ENCODE data around the gene STAT1.

STAT1 gene

GRCh38 chr2:190986221-190986953, 27.6 kb downstream of the STAT1 start:
- Mint-ChIP-seq H3K36me3 (peaks cover 100% of the 10 kb centered on the region), H3K27ac (peak overlapping the region; percentile 86), H3K9me3 (no peaks in the 10 kb centered on the region), H3K4me3 (no peak overlapping the region), H3K4me1 (peaks cover 26% of the 10 kb centered on the region)
- DNase-seq (ENCODE audit: low spot score in 2 of 2) (no peak), ATAC-seq (no peak)

DNA sequence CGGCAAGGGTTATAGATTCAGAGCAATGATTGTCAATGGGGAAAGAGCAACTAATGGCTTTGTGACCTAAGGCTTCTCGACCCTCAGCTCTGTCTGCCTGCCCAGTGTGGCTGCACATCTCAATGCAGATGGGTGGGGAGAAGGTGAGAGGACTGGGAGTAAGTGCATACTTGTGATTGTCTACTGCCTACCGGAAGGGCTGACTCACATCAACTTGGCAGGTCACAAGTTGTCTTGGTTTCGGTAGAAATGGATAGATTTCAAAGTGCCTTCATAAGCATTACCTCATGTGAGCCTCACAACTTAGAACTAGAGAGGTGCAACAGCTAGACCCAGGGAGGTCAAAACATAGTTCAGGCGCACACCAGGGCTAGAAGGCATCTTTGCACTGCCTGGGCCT, 29.4 kb downstream of the STAT1 start:
- Mint-ChIP-seq H3K9me3 (no peaks in the 10 kb centered on the region), H3K4me1 (peaks cover 26% of the 10 kb centered on the region), H3K36me3 (peaks cover 100% of the 10 kb centered on the region), H3K4me3 (no peak overlapping the region), H3K27ac (peak overlapping the region; percentile 86)
- ATAC-seq (peak; percentile 93), DNase-seq (ENCODE audit: low spot score in 2 of 2) (no peak)

DNA sequence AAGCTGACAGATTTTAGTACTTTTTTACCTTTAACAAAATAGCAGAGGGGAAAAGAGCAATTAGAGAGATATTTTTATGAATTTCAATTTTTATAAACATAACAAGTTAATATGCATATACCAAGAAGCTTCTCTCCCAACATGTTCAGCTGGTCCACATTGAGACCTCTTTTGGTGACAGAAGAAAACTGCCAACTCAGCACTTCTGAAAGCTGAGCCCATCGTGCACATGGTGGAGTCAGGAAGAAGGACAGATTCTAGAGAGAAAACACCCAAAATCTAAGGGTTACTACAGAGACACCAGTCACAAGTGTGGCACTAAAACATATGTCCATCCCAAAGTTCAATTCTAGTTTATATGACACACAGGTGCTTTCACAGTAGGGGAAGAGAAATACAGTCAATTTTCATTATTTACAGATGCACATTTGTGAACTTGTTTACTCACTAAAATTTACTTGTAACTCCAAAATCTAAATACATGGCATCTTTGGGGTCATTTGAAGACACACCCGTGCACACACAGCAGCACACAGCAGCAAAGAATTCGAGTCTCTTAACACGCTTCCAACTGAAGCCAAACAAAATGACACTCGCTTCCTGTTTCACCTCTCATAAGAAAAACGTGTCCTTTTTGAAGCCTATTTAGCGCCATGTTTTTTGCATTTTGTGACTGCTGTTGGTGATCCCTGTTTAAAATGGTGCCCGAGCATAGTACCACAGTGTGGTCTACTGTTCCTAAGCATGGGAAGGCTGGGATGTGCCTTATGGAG, 31.5 kb downstream of the STAT1 start:
- Mint-ChIP-seq H3K4me1 (peaks cover 26% of the 10 kb centered on the region), H3K27ac (peak overlapping the region; percentile 87), H3K36me3 (peaks cover 100% of the 10 kb centered on the region), H3K9me3 (no peaks in the 10 kb centered on the region), H3K4me3 (no peak overlapping the region)
- no peak for DNase-seq (ENCODE audit: low spot score in 2 of 2)
- ATAC-seq, result no peak

- no peak overlapping the region for H3K4me3 Mint-ChIP-seq
Observed at GRCh38 chr2:190981733-190982132, 32.2 kb downstream of the STAT1 start.

DNA sequence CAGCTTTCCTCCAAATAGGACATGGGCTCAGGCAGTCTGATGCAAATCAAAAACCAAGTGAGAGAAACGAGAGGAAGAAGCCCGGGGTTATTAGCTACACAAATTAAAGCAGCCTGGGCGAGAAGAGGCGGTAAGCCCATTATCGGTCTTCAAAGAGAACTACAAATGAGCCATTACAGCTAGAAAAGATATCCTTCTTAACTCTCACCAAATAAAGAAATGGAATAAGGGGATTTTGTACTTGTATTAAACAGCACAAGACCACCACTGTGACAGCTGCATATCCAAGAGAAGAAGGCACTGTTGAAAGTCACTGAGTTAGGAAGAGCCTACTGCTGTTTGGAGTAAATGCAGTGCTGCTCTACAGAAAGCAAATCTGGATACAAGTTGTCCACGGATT, 32.6 kb downstream of the STAT1 start:
- Mint-ChIP-seq H3K4me3 (no peak overlapping the region), H3K27ac (peak overlapping the region; percentile 87), H3K9me3 (no peaks in the 10 kb centered on the region), H3K4me1 (peaks cover 33% of the 10 kb centered on the region), H3K36me3 (peaks cover 100% of the 10 kb centered on the region)
- DNase-seq (ENCODE audit: low spot score in 2 of 2) (no peak), ATAC-seq (no peak)

More at GRCh38 chr2:190981733-190982132, 32.2 kb downstream of the STAT1 start:
- H3K27ac Mint-ChIP-seq, result peak overlapping the region; percentile 87
- H3K9me3 Mint-ChIP-seq, result no peaks in the 10 kb centered on the region
- peaks cover 30% of the 10 kb centered on the region for H3K4me1 Mint-ChIP-seq
- DNase-seq (ENCODE audit: low spot score in 2 of 2) (no peak), ATAC-seq (no peak)
- H3K36me3 Mint-ChIP-seq, result peaks cover 100% of the 10 kb centered on the region

- ATAC-seq (no peak), DNase-seq (ENCODE audit: low spot score in 2 of 2) (no peak)
- peaks cover 100% of the 10 kb centered on the region for H3K36me3 Mint-ChIP-seq
- peak overlapping the region; percentile 87 for H3K27ac Mint-ChIP-seq
- peaks cover 27% of the 10 kb centered on the region for H3K4me1 Mint-ChIP-seq
- no peaks in the 10 kb centered on the region for H3K9me3 Mint-ChIP-seq
- H3K4me3 Mint-ChIP-seq, result no peak overlapping the region
Observed at GRCh38 chr2:190980630-190981209, 33.3 kb downstream of the STAT1 start.

DNA sequence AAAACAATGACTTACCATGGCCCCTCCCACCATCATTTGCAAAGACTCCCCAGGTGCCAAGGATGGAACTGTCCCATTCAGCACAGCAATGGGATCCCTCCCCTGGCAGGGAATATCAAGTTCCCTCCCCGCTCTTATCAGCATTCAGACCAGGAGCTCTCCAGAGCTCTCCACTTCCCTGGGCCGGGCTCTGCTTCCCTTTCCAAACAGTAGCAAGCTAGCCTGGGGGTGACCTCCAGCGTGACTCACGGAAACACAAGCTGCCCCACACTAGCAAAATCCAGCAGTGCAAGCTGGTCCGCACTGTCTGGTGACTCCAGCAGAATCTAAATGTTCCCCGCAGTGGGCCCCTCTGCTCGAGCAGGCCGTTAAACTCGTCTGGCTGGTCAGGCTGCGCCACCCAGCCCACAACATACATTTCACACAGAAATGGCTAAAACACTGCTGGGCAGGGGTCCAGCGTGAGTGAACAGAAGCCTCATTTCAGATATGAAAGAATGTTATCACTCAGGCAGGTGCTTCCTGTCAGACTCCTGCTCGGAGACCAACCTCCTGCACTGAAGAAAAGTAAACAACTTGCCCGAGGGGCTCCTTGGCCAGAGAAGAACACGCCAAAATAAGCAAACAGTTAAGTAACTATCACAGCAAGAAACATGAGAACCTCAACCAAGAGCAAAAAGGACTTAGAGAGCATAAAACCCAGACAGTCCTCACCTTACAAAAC, 33.9 kb downstream of the STAT1 start:
- peaks cover 100% of the 10 kb centered on the region for H3K36me3 Mint-ChIP-seq
- peaks cover 23% of the 10 kb centered on the region for H3K4me1 Mint-ChIP-seq
- no peak for ATAC-seq

GRCh38 chr2:190978389-190979053, 35.5 kb downstream of the STAT1 start:
- Mint-ChIP-seq H3K27ac (peak overlapping the region; percentile 87), H3K9me3 (no peaks in the 10 kb centered on the region), H3K36me3 (peaks cover 100% of the 10 kb centered on the region), H3K4me1 (peaks cover 15% of the 10 kb centered on the region), H3K4me3 (no peak overlapping the region)
- DNase-seq (ENCODE audit: low spot score in 2 of 2) (no peak), ATAC-seq (no peak)

More for the DNA sequence above, 33.9 kb downstream of the STAT1 start:
- H3K27ac Mint-ChIP-seq, result peak overlapping the region; percentile 87
- H3K9me3 Mint-ChIP-seq, result no peaks in the 10 kb centered on the region
- no peak for DNase-seq (ENCODE audit: low spot score in 2 of 2)
- H3K4me3 Mint-ChIP-seq, result no peak overlapping the region

- peak overlapping the region; percentile 87 for H3K27ac Mint-ChIP-seq
- no peak for ATAC-seq
- no peak for DNase-seq (ENCODE audit: low spot score in 2 of 2)
- H3K36me3 Mint-ChIP-seq, result peaks cover 100% of the 10 kb centered on the region
- no peak overlapping the region for H3K4me3 Mint-ChIP-seq
- H3K9me3 Mint-ChIP-seq, result no peaks in the 10 kb centered on the region
- H3K4me1 Mint-ChIP-seq, result peaks cover 12% of the 10 kb centered on the region
Observed at GRCh38 chr2:190977505-190977904, 36.5 kb downstream of the STAT1 start.

GRCh38 chr2:190976521-190976920, 37.5 kb downstream of the STAT1 start:
- no peak overlapping the region for H3K4me3 Mint-ChIP-seq
- ATAC-seq (no peak), DNase-seq (ENCODE audit: low spot score in 2 of 2) (no peak)
- no peaks in the 10 kb centered on the region for H3K9me3 Mint-ChIP-seq
- peaks cover 7% of the 10 kb centered on the region for H3K4me1 Mint-ChIP-seq
- peak overlapping the region; percentile 87 for H3K27ac Mint-ChIP-seq
- peaks cover 100% of the 10 kb centered on the region for H3K36me3 Mint-ChIP-seq

- DNase-seq (ENCODE audit: low spot score in 2 of 2) (no peak), ATAC-seq (no peak)
- Mint-ChIP-seq H3K9me3 (no peaks in the 10 kb centered on the region), H3K27ac (peak overlapping the region; percentile 71), H3K36me3 (peaks cover 100% of the 10 kb centered on the region), H3K4me3 (no peak overlapping the region), H3K4me1 (peaks cover 7% of the 10 kb centered on the region)
Observed at GRCh38 chr2:190974629-190975361, 39.2 kb downstream of the STAT1 start.

GRCh38 chr2:190973726-190974628, 40.0 kb downstream of the STAT1 start:
- H3K4me3 Mint-ChIP-seq, result no peak overlapping the region
- peaks cover 7% of the 10 kb centered on the region for H3K4me1 Mint-ChIP-seq
- DNase-seq (ENCODE audit: low spot score in 2 of 2), result no peak
- H3K27ac Mint-ChIP-seq, result peak overlapping the region; percentile 71
- H3K9me3 Mint-ChIP-seq, result no peaks in the 10 kb centered on the region
- ATAC-seq, result no peak
- peaks cover 100% of the 10 kb centered on the region for H3K36me3 Mint-ChIP-seq

DNA sequence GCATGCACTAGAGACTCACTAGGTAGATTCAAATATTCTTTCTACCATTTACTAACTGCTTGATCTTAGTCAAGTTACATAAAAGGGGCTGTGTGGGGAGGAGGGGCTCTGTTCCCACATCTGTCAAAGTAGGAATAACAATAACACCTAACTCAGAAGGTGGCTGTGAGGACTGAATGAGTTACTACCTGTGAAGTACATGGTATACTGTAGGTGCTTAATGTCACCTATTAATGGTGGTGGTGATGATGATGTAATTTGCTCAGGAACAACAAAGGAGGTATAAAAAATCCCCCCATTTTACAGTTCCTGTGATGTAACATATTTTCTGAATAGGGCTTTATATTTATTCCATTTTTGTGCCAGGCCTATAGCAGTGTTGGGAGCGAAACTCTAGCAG, 40.7 kb downstream of the STAT1 start:
- no peak overlapping the region for H3K4me3 Mint-ChIP-seq
- H3K36me3 Mint-ChIP-seq, result peaks cover 100% of the 10 kb centered on the region
- no peaks in the 10 kb centered on the region for H3K9me3 Mint-ChIP-seq
- H3K27ac Mint-ChIP-seq, result peak overlapping the region; percentile 71
- H3K4me1 Mint-ChIP-seq, result peaks cover 7% of the 10 kb centered on the region
- no peak for DNase-seq (ENCODE audit: low spot score in 2 of 2)
- ATAC-seq, result no peak

Data from stimulated activated effector memory CD8-positive, alpha-beta T cell treated with anti-CD3 and anti-CD28 coated beads, Interleukin-12 subunit alpha, Interleukin-12 subunit beta, amount 100 ng/mL, for 72 hours (primary cell).